ENCODE results near the gene PTPA.

The PTPA gene

DNA sequence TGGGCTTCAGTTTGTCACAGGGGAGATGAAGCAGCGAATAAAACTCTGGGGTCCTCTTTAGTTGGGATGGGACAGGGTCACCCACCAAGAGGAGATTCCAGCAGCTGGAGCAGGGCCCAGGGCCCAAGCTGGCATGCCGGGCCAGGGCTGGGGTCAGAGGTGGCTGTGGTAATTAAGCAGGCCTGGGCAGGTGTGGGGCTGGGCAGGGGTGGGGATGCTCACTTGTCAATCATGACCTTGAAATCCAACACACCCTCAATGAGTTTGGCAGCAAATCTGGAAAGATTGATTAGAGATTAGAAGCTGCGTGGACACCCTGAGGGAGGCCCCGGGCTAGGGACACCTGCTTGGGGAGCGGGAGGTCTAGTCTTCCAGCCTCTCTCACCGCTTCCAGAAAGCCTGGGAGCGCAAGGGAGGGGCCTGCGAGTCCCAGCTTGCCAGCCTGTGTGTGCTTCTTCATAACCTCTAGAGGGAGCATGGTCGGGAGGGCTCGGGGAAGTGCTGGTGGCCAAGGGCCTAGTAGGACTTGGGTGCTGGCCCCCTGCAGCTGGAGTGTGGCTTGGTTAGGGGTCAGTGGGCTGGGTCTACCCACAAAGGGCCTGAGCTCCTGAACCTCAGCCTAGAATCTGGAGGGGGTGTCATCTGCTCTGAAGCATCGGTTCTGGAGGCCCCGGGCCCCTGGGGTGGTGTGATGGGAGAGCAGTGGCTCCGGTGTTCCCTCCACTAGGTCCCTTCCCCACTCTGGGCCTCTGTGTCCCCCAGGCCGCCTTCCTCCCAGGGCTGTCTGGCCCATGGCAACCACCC, 8.2 kb upstream of the PTPA start:
- Histone ChIP-seq H3K9me3 (ENCODE audit: insufficient read depth, low read length, severe bottlenecking) (no peaks in the 10 kb centered on the region), H2AFZ (ENCODE audit: low read depth, low read length) (no peak overlapping the region), H3K27ac (ENCODE audit: low read length) (no peak overlapping the region), H3K4me3 (ENCODE audit: low read depth in 1 of 2, low read length in 2 of 2) (no peak overlapping the region), H3K9ac (ENCODE audit: low read depth, low read length) (no peak overlapping the region), H4K20me1 (ENCODE audit: insufficient read depth, low read length) (no peaks in the 10 kb centered on the region), H3K27me3 (ENCODE audit: insufficient read depth, low read length, poor library complexity) (no peaks in the 10 kb centered on the region), H3K4me1 (ENCODE audit: insufficient read depth, low read length) (no peaks in the 10 kb centered on the region), H3K36me3 (ENCODE audit: insufficient read depth, low read length) (no peaks in the 10 kb centered on the region), H3K4me2 (ENCODE audit: insufficient read depth, low read length) (no peak overlapping the region), H3K79me2 (ENCODE audit: insufficient read depth, low read length) (no peaks in the 10 kb centered on the region)
- DNase-seq (peak; percentile 39), ATAC-seq (ENCODE audit: insufficient read depth, low read depth) (peak; percentile 85)
- TF ChIP-seq, protein P1, sequence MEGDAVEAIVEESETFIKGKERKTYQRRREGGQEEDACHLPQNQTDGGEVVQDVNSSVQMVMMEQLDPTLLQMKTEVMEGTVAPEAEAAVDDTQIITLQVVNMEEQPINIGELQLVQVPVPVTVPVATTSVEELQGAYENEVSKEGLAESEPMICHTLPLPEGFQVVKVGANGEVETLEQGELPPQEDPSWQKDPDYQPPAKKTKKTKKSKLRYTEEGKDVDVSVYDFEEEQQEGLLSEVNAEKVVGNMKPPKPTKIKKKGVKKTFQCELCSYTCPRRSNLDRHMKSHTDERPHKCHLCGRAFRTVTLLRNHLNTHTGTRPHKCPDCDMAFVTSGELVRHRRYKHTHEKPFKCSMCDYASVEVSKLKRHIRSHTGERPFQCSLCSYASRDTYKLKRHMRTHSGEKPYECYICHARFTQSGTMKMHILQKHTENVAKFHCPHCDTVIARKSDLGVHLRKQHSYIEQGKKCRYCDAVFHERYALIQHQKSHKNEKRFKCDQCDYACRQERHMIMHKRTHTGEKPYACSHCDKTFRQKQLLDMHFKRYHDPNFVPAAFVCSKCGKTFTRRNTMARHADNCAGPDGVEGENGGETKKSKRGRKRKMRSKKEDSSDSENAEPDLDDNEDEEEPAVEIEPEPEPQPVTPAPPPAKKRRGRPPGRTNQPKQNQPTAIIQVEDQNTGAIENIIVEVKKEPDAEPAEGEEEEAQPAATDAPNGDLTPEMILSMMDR (IDR thresholded peaks at IDR 0.05; ENCODE audit: borderline replicate concordance, extremely low read depth, low read length, poor library complexity, severe bottlenecking) = peak; percentile 57
- no peak for TF ChIP-seq EZH2 (IDR thresholded peaks at IDR 0.05; ENCODE audit: borderline replicate concordance, low read depth, low read length, severe bottlenecking)

DNA sequence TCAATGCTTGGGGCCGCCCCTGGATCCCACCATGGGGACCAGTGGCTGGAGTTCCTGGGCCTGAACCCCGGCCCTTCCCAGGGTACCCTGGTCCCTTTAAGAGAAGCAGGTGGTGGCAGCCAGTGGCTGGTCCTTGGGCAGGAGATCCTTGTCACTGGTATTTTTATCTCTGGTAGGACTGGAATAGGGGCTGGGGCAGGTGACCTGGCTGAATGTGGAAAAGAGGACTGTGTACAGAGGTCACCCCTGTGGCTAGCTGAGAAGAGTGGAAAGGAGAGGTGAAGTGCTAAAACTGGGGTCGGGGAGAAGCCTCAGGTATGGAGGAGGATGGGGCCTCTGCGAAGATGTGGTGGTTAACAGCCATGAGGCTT, 7.6 kb upstream of the PTPA start:
- TF ChIP-seq, protein P1 (IDR thresholded peaks at IDR 0.05; ENCODE audit: borderline replicate concordance, extremely low read depth, low read length, poor library complexity, severe bottlenecking) = no peak
- no peak for ATAC-seq (ENCODE audit: insufficient read depth, low read depth)
- no peaks in the 10 kb centered on the region for H3K4me1 ChIP-seq (ENCODE audit: insufficient read depth, low read length)
- no peaks in the 10 kb centered on the region for H3K36me3 ChIP-seq (ENCODE audit: insufficient read depth, low read length)
- H3K79me2 ChIP-seq (ENCODE audit: insufficient read depth, low read length) = no peaks in the 10 kb centered on the region
- no peak overlapping the region for H3K4me3 ChIP-seq (ENCODE audit: low read depth in 1 of 2, low read length in 2 of 2)
- no peaks in the 10 kb centered on the region for H4K20me1 ChIP-seq (ENCODE audit: insufficient read depth, low read length)
- no peak overlapping the region for H2AFZ ChIP-seq (ENCODE audit: low read depth, low read length)
- no peaks in the 10 kb centered on the region for H3K27me3 ChIP-seq (ENCODE audit: insufficient read depth, low read length, poor library complexity)
- H3K9me3 ChIP-seq (ENCODE audit: insufficient read depth, low read length, severe bottlenecking) = no peaks in the 10 kb centered on the region
- H3K27ac ChIP-seq (ENCODE audit: low read length) = no peak overlapping the region
- no peak for DNase-seq
- no peak overlapping the region for H3K4me2 ChIP-seq (ENCODE audit: insufficient read depth, low read length)
- no peak overlapping the region for H3K9ac ChIP-seq (ENCODE audit: low read depth, low read length)

- H3K36me3 ChIP-seq (ENCODE audit: insufficient read depth, low read length) = no peaks in the 10 kb centered on the region
- H2AFZ ChIP-seq (ENCODE audit: low read depth, low read length) = no peak overlapping the region
- no peaks in the 10 kb centered on the region for H4K20me1 ChIP-seq (ENCODE audit: insufficient read depth, low read length)
- no peak overlapping the region for H3K4me2 ChIP-seq (ENCODE audit: insufficient read depth, low read length)
- no peaks in the 10 kb centered on the region for H3K9me3 ChIP-seq (ENCODE audit: insufficient read depth, low read length, severe bottlenecking)
- ATAC-seq (ENCODE audit: insufficient read depth, low read depth) (no peak), DNase-seq (no peak)
- H3K27ac ChIP-seq (ENCODE audit: low read length) = no peak overlapping the region
- H3K9ac ChIP-seq (ENCODE audit: low read depth, low read length) = no peak overlapping the region
- H3K27me3 ChIP-seq (ENCODE audit: insufficient read depth, low read length, poor library complexity) = no peaks in the 10 kb centered on the region
- no peaks in the 10 kb centered on the region for H3K4me1 ChIP-seq (ENCODE audit: insufficient read depth, low read length)
- H3K79me2 ChIP-seq (ENCODE audit: insufficient read depth, low read length) = no peaks in the 10 kb centered on the region
- TF ChIP-seq, protein P1 (IDR thresholded peaks at IDR 0.05; ENCODE audit: borderline replicate concordance, extremely low read depth, low read length, poor library complexity, severe bottlenecking) = no peak
- TF ChIP-seq EZH2 (IDR thresholded peaks at IDR 0.05; ENCODE audit: borderline replicate concordance, low read depth, low read length, severe bottlenecking) = no peak
- H3K4me3 ChIP-seq (ENCODE audit: low read depth in 1 of 2, low read length in 2 of 2) = no peak overlapping the region
Measured at GRCh38 chr9:129104051-129104450, 7.2 kb upstream of the PTPA start.

All from DND-41 (cell line).